NCI-H748 (cell line): ENCODE results near the gene RBM12.
A peak's percentile ranks its signal among the peaks of the same experiment; 100 is the strongest.
"Not testable (repeated sequence)": the region's sequence is repeated elsewhere in the genome, so short reads cannot be mapped to it uniquely, and the experiment has no call there.

Source experiments
- DNase-seq: peaks from one replicate; lab custom pipeline; 2025; ENCODE audit not compliant: unreplicated experiment; lab: John Stamatoyannopoulos, UW

The RBM12 gene, protein sequence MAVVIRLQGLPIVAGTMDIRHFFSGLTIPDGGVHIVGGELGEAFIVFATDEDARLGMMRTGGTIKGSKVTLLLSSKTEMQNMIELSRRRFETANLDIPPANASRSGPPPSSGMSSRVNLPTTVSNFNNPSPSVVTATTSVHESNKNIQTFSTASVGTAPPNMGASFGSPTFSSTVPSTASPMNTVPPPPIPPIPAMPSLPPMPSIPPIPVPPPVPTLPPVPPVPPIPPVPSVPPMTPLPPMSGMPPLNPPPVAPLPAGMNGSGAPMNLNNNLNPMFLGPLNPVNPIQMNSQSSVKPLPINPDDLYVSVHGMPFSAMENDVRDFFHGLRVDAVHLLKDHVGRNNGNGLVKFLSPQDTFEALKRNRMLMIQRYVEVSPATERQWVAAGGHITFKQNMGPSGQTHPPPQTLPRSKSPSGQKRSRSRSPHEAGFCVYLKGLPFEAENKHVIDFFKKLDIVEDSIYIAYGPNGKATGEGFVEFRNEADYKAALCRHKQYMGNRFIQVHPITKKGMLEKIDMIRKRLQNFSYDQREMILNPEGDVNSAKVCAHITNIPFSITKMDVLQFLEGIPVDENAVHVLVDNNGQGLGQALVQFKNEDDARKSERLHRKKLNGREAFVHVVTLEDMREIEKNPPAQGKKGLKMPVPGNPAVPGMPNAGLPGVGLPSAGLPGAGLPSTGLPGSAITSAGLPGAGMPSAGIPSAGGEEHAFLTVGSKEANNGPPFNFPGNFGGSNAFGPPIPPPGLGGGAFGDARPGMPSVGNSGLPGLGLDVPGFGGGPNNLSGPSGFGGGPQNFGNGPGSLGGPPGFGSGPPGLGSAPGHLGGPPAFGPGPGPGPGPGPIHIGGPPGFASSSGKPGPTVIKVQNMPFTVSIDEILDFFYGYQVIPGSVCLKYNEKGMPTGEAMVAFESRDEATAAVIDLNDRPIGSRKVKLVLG

DNA sequence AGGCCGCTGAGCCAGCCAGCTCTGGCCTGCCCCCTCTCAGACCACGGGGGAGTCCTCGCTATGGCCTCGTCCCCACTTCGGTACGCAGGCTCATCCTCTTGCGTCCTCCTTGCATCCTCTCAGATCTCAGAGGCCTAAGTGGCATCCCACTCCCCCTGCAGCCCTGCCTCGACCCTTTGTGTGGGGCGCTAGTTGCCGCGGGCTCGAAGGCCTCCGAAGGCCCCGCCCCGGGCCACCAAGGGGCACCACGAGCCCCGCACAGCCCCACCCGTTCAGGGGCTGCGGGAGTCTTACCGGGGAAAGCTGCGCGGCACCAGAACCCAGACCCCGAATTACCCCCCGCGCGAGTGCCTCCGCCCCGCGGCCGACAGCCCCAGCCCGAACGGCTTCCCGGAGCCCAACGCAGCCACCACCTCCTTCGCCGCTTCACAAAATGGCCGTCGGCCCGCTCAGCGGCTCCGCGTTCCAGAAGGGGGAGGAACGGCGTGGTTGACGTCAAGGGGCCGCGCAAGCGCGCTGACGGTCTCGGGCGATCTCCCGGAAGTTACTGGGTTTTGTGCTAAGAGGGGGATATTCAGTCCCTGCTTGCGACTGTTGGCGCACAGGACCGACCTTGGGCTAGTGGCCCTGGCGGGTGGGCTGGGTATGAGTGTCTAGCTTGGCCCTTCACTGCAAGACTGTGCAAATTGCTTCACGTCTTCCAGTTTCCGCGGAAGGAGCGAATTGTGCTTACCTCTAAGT lies at the start of gene RBM12, which contains the start of gene CPNE1:
RBM12 (minus strand) TSS at position 435 of the 741 bp plus-strand sequence. CDS start 9,578 bp downstream, outside the sequence.
CPNE1 (minus strand) TSS at position 435 of the 741 bp plus-strand sequence. CDS start 31,977 bp downstream, outside the sequence.
- peak; percentile 94 for DNase-seq

DNA sequence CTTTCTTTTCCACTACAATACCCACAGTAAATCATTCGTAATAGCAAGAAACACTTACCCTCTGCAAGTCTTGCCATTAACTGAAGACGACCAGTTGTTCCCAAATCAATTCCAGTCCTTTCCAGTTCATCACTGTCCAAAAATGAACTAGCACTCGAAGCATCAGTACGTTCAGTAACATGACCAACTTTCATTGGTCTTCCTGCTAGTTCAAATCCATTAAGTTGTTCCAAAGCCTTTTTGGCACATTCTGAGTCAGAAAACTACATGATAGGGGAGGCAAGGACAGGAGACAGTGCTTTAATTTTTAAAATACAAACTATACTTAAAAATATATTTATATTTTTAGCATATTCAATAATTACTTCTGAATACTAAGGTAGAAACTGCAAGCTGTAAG lies 49.4 kb upstream of the RBM12 start:
- no peak for DNase-seq

DNA sequence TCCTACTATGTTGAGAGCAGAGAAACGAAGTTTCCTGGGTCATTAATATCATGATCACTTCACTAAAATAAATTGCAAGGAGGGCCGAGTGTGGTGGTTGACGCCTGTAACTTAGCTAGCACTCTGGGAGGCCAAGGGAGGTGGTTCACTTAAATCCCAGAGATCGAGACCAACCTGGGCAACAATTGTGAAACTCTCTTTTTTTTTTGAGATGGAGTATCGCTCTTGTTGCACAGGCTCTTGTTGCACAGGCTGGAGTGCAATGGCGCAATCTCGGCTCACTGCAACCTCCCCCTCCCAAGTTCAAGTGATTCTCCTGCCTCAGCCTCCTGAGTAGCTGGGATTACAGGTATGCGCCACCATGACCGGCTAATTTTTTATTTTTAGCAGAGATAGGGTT lies 48.4 kb upstream of the RBM12 start:
- not testable (repeated sequence) for DNase-seq

DNA sequence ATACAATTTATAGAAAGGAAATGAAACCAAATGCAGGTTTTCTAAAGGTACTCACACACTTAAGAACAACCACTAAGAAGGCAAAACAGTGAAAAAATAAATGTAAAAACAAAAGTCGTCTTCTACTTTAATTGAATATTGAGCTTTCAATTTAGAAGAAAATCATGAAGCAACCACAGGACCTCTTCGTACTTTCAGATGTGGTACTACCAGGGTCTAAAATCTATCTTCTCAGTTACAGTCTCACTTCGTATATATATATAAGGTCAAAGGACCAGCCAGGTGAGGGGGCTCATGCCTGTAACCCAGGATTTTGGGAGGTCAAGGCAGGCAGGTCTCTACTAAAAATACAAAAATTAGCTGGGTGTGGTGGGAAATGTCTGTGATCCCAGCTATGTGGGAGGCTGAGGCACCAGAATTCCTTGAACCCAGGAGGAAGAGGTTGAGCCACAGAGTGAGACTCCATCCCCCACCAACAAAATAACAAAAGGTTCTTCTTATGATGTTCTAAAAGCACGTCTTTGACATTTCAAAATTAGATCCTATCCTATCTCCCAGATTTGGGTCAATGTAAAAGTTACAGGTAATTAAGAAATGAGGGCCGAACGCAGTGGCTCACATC lies 47.0 kb upstream of the RBM12 start:
- DNase-seq, result no peak

DNA sequence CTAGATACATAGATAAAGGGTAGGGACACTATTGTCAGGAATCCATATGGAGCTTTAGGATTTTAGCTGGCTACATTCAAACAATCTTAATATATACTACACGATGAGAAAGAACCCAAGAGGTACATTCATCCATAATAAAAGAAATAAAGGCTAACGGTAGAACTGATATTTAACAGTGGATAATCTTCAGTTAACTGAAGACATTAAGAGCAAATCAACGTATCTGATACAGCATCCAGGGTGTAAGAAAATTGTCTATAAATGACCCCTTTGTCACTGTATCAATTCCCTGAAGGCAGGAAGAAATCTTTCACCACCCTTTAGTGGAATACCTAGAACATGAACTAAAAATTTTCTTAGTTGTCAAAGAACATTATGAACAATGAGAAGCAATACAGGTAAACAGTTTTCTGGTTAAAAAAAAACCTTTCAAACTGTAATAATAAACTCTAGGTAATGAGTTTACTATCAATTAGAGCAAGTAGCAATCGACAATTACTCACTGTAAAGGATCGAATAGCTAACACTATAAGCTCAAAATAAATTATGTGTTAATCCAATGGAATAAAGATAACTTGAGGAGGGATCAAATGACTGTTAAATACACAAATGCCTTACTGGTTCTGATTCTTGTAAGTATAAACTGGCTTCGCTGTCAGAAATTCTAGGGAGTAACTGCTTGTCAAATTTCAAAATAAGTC lies 46.3 kb upstream of the RBM12 start:
- no peak for DNase-seq

DNA sequence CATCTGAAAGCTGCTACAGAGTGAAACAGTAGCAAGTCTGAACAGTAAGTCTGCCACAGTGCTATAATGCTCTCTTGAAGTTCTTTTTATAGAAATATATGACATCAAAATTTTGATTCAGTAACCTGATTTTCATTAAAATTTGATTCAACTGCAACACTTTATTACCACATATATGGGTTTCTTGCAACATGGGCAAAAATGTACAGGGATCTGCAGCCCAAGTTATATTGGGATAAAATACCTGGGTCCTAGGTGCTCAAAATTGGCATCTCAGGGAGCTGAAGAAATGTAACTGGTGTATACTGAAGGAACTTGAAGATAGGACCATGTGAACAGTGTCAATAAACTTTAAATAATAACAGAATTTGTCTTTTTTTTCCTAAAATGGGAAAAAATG lies 45.3 kb upstream of the RBM12 start:
- no peak for DNase-seq

DNA sequence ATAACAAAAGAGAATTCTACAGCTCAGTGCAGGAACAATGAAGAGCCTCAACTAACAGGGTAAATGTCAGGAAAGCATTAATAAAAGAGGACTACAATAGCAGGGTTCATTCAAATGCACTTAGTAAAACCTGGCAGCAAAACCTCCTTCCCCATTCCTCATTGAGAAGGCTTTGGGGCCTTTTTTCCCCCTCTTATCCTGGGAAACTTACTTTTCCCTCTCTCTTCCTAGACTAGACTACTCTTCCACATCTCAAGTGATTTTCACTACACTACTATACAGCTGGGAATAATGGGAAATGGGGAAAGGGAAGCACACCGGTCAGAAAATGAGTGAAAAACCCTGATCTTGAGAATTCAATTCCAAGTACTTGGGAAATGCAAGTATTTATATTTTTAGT lies 44.6 kb upstream of the RBM12 start:
- DNase-seq, result no peak

DNA sequence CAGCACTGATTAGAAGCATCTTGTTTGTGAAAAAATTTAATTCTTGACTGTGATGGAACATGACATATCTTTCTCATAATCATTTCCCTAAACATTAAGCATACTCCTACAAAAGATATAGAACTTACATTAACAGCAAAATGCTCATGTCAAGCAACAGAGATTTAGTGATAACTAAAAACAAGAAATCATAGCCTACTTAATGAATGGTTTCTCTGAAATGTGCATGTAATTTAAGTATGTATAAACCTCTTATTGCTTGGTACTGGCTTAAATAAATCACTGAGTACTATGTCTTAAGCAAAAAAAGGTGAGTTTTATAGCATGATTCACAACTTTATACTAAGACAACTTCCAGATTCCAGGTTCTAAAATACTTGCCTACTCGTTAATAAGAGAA lies 43.8 kb upstream of the RBM12 start:
- no peak for DNase-seq

DNA sequence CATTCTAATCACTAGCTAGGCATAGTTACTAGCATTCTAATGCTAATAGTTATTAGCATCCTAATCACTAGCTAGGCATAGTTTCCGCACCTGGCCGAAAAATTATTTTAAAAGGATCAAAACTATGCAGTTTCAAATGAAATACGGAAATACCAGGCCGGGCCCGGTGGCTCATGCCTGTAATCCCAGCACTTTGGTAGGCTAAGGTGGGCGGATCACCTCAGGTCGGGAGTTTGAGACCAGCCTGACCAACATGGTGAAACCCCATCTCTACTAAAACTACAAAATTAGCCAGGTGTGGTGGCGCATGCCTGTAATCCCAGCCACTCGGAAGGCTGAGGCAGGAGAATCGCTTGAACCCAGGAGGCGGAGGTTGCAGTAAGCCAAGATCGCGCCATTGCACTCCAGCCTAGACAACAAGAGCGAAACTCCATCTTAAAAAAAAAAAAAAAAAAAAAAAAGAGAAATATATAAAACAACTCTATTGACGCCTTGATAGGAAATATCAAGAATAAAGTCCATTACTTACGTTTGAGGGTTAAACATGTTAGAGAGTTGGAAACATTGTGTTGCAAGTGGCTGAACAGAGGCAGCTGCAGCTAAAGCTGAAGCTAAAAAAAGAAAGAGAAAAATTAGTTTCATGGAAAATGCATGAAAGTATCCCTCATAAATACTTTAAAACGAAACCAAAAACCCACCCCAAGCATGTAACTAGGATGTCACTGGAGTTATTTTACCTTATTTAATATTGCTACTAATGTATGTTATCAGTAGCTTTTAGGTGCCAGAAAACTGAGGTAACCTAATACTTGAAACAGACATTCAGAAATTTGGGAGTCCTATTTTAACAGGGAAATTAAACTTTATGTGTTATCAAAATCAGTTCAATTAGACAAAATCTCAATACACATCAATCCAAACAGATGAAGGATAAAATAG lies 42.2 kb upstream of the RBM12 start:
- not testable (repeated sequence) for DNase-seq

DNA sequence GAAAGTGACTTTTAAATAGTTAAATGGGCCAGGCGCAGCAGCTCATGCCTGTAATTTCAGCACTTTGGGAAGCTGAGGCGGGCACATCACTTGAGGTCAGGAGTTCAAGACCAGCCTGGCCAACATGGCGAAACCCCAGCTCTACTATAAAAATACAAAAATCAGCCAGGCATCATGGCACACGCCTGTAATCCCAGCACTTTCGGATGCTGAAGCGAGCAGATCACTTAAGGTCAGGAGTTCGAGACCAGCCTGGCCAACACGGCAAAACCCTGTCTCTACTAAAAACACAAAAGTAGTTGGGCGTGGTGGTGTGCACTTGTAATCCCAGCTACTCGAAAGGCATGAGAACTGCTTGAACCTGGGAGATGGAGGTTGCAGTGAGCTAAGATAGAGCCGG lies 41.2 kb upstream of the RBM12 start:
- not testable (repeated sequence) for DNase-seq

DNA sequence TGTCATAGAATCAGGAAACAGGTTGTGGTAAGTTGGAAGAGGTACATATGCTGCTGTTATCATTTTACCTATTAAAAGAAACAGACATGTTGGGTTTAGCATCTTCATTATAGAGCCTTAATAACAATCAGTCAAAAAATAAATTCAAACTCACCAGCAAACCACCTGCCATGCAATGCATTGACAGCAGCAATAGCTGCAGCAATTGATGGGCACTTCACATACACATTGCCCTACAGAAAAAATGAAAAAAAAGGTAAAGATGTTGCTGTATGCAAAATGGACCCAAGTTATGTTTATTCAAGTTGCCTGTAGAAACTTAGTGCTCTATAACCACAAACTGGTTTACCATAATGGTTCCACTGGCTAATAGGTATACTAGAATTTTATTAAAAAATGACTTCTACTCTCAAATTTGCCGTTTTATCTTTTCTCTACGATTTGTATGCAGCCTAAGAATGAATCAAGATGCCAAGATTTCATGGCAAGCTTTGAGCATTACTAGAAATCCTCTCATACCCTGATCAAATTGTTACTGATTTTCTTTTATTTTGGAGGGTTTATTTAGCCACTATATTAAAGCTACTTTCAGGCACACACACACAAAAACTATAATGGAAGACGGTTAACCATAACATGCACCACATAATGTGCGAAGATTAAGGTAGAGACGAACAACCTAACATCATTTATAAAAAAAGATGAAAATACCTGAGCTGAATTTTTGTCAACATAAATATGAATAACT lies 40.0 kb upstream of the RBM12 start:
- DNase-seq, result no peak

DNA sequence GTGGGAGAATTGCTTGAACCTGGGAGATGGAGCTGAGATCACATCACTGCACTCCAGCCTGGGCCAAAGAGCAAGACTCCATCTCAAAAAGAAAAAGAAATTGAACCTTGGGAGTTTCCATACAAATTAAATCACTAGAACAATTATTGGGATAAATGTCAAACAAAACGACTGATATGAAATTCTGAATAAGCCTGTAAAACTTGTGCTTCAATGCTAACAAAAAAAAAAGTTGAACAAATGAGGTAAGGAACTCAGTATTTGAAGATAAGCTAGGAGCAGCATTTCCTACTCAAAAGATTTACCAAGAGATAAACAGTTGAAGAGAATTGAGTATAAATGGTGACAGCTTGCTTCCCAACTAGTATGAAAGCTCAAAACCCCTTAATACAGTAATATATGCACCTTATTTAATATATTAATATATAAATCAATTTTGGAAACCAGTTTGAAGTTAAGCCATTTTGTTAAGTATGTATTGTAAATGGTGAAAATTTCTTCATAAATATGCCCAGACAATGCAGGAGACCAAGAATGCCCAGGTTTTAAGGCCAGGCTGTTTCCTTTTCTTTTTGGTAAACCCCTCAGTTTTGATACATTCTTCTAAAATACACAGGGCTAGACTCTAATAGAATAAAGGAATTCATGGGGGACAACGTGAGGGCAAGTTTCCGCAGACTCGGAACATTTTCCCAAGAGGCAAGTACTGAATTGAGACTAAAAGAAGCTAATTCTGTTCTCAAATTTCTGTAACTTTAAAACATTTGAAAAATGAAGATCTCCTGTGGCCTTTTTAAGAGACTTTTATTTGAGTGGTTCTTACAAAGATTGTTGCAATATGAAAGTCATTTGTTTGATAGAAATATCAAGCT lies 38.4 kb upstream of the RBM12 start:
- no peak for DNase-seq

DNA sequence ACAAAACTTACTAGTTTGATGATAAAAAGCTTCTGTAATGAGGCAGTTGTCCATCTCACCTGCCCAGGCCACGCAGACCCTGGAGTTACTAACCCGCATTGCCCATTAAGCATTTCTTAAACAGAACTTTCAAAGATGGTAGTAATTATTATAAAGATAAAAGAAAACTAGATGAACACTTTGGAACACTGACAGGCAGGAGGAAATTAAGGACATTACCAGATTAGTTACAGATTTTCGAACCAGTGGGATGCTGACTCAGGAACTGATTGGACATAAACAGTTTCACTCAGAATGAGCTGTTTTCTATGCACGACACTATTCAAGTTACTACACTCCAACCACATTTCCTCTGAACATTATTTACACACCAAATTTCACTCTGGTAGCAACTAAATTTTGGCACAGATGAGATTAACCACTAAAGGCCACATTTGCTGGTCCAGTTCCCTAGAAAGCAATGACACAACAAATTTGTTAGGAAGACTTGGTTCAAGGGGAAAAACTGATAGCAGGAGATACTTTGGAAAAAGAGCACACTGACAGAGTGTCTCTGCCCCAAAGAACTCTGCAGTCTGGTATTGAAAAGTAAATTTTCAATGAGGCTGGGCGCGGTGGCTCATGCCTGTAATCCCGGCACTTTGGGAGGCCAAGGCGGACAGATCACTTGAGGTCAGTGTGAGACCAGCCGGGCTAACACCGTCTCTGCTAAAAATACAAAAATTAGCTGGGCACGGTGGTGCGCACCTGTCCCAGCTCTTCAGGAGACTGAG lies 37.5 kb upstream of the RBM12 start:
- DNase-seq, result no peak

DNA sequence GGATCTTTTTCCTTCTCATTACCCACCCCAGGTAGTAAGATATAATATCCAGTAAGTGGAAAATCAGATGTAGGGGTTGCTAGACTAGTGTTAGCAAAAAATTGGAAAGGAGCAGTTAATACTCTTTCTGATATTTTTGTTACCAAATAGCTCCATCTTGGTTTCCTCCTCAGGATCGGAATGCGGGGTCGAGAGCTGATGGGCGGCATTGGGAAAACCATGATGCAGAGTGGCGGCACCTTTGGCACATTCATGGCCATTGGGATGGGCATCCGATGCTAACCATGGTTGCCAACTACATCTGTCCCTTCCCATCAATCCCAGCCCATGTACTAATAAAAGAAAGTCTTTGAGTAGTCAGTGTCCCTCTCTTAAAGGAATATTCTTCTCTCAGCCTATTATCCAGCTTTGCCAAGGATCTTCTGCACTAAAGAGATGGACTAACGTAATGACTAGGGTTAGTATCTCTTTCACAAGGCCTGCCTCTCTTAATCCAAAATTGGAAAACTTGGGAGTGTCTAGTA lies 36.0 kb upstream of the RBM12 start:
- no peak for DNase-seq

DNA sequence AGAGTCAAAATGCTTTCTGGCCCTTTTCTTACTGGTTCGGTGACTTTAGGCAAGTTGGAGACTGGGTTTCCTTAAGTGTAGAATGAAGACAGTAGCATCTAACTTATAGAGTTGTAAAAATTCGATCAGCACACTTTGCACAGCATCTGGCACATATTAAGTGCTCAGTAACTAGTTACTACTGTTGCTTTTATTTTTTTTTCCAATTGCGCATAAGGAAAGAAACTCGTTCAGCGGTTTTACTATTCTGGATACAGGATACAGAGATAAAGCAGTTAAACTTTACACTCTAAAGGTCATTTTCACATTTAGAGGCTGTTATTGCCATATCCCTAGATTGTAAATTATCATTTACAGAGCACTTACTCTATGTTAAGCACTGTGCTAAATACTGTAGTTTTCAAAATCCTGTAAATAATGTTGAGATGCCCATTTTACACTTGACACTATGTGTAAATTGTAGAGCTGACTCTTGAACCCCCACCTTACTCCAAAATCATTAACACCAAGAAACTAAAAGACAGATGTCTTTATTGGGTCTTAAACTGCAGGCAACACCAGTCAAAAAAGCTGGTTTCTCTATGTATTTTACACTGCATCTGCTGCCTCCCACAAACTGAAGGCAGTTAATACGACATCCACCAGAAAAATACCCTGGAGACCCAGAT lies 35.4 kb upstream of the RBM12 start:
- no peak for DNase-seq
